A673 (cell line): ENCODE data around the gene SLC25A47. TPM values are rescaled to one million over a fixed set of nuclear protein-coding genes. Genes with fewer than 3 reads are reported as not detected.

Experiments
- BruUV-seq: library from RNA; stranded (reverse); fragments of 400-500 nt; replicated peaks from 2 replicates; lab custom pipeline; 2021; lab: Mats Ljungman, UMichigan
- CTCF ChIA-PET: fragments of 300-600 bp; sonication (Branson Sonifier 250); formaldehyde crosslinking; loops from one replicate; lab custom pipeline; 2022; ENCODE audit warnings: antibody characterized with exemption; lab: Charles Lee
- POLR2A ChIA-PET: fragments of 300-600 bp; sonication (Branson Sonifier 250); formaldehyde crosslinking; loops from one replicate; lab custom pipeline; 2022; ENCODE audit warnings: antibody characterized with exemption; ENCODE audit not compliant: low non-redundant PET; lab: Charles Lee
- DNase-seq: peaks from one replicate; pipeline ENCODE4 v3.0.0-alpha.2; 2015; ENCODE audit warnings: low spot score
- H3K27ac ChIP-seq: fragments of 200-600 bp; sonication (generic); 2 replicates; pipeline ENCODE4 v1.5.1; 2016; ENCODE audit warnings: mixed run types, low read depth, mild to moderate bottlenecking, mixed read lengths, antibody characterized with exemption, low read length; ENCODE audit not compliant: poor library complexity, severe bottlenecking
- H3K27me3 ChIP-seq: fragments of 200-600 bp; sonication (generic); replicated peaks from 2 replicates; pipeline ENCODE4 v1.6.1; 2017; ENCODE audit warnings: mixed run types, low read depth, mild to moderate bottlenecking, mixed read lengths, antibody characterized with exemption, low read length; ENCODE audit not compliant: insufficient read depth, poor library complexity
- H3K36me3 ChIP-seq: fragments of 200-600 bp; sonication (generic); 2 replicates; pipeline ENCODE4 v1.6.1; 2016; ENCODE audit warnings: mixed run types, mild to moderate bottlenecking, mixed read lengths, antibody characterized with exemption, low read length; ENCODE audit not compliant: insufficient read depth, poor library complexity, severe bottlenecking
- H3K4me1 ChIP-seq: fragments of 200-600 bp; sonication (generic); 2 replicates; pipeline ENCODE4 v1.6.1; 2017; ENCODE audit warnings: mixed run types, mild to moderate bottlenecking, mixed read lengths, antibody characterized with exemption, low read length; ENCODE audit not compliant: insufficient read depth, poor library complexity, severe bottlenecking
- H3K4me3 ChIP-seq: fragments of 200-600 bp; sonication (generic); 2 replicates; pipeline ENCODE4 v1.5.1; 2016; ENCODE audit warnings: low read depth, mixed run types, mild to moderate bottlenecking, mixed read lengths, low read length; ENCODE audit not compliant: poor library complexity, severe bottlenecking
- H3K9me3 ChIP-seq: fragments of 200-600 bp; sonication (generic); 2 replicates; pipeline ENCODE4 v1.6.1; 2016; ENCODE audit warnings: mixed run types, low read depth, mild to moderate bottlenecking, mixed read lengths, antibody characterized with exemption, low read length; ENCODE audit not compliant: poor library complexity, severe bottlenecking
- CTCF ChIP-seq: fragments of 300-800, 200-600 bp; sonication (generic); conservative IDR thresholded peaks from 2 replicates; pipeline ENCODE4 v1.5.1; 2017; ENCODE audit warnings: low read depth, mild to moderate bottlenecking, antibody characterized with exemption, low read length, moderate library complexity, mixed read lengths
- EZH2 ChIP-seq: fragments of 200-600 bp; sonication (generic); IDR thresholded peaks from 2 replicates; pipeline ENCODE4 v1.6.1; 2017; ENCODE audit warnings: borderline replicate concordance, low read depth, mild to moderate bottlenecking, mixed read lengths, antibody characterized with exemption, low read length; ENCODE audit not compliant: poor library complexity, severe bottlenecking
- intact Hi-C: fragments of 100-400 bp; cut with micrococcal nuclease; formaldehyde crosslinking; loops from one replicate; pipeline ENCODE4 v1.10.0; 2022; ENCODE audit not compliant: unreplicated experiment
- total RNA-seq: library from RNA; stranded (reverse); gene quantifications from 2 replicates; pipeline ENCODE4 v1.2.3, GENCODE V29; 2021

The SLC25A47 gene
- total RNA-seq, 1 experiment from 2014 or later: not detected

- no peaks in the 10 kb centered on the region for H3K27me3 ChIP-seq
- H3K9me3 ChIP-seq: no peaks in the 10 kb centered on the region
- ChIA-PET POLR2A (no interaction called here), CTCF (no interaction called here)
- intact Hi-C loops: no loop called here
- no TSS peak for BruUV-seq
- TF ChIP-seq EZH2 (no peak), CTCF (no peak)
- DNase-seq: no peak
- H3K4me1 ChIP-seq: no peaks in the 10 kb centered on the region
- H3K36me3 ChIP-seq: peaks cover 3% of the 10 kb centered on the region
- no peak overlapping the region for H3K27ac ChIP-seq
- H3K4me3 ChIP-seq: no peak overlapping the region
Observed at GRCh38 chr14:100293497-100294212, 29.5 kb upstream of the SLC25A47 start.

GRCh38 chr14:100294213-100294962, 28.8 kb upstream of the SLC25A47 start:
- Histone ChIP-seq H3K9me3 (no peaks in the 10 kb centered on the region), H3K27ac (no peak overlapping the region), H3K4me3 (no peak overlapping the region), H3K4me1 (no peaks in the 10 kb centered on the region), H3K27me3 (no peaks in the 10 kb centered on the region), H3K36me3 (peaks cover 3% of the 10 kb centered on the region)
- intact Hi-C loops: no loop called here
- TF ChIP-seq CTCF (no peak), EZH2 (no peak)
- ChIA-PET POLR2A (no interaction called here), CTCF (interaction anchor here (1.3 kb wide), 1 partner anchor 9 kb away, joined by 7 read pairs; no protein-coding TSS in a partner anchor)
- BruUV-seq: no TSS peak
- no peak for DNase-seq

GRCh38 chr14:100294963-100295330, 28.2 kb upstream of the SLC25A47 start:
- no peak overlapping the region for H3K27ac ChIP-seq
- H3K27me3 ChIP-seq: no peaks in the 10 kb centered on the region
- no peak for DNase-seq
- no peaks in the 10 kb centered on the region for H3K4me1 ChIP-seq
- intact Hi-C loops: no loop called here
- no peak for TF ChIP-seq EZH2
- TF ChIP-seq CTCF: no peak
- H3K4me3 ChIP-seq: no peak overlapping the region
- BruUV-seq: no TSS peak
- POLR2A ChIA-PET: no interaction called here
- CTCF ChIA-PET: interaction anchor here (1.3 kb wide), 1 partner anchor 10 kb away, joined by 7 read pairs; no protein-coding TSS in a partner anchor
- H3K9me3 ChIP-seq: no peaks in the 10 kb centered on the region
- H3K36me3 ChIP-seq: peaks cover 3% of the 10 kb centered on the region
